Mammary epithelial cell (primary cell): ENCODE measurements around the gene MC5R.

ENCODE experiments used
- CTCF ChIP-seq, 2 donors: IDR thresholded peaks in 1 of 2; conservative IDR thresholded peaks in 1 of 2; 2 replicates each; pipeline ENCODE4 v1.5.1; 2011 to 2012; ENCODE audit warnings: inconsistent platforms in 2 of 2, low read length in 2 of 2, mild to moderate bottlenecking in 2 of 2, control low read depth in 1 of 2, low read depth in 1 of 2; ENCODE audit not compliant: insufficient read depth in 1 of 2; ENCODE audit errors: extremely low read depth in 1 of 2
- EZH2 ChIP-seq: IDR thresholded peaks from 2 replicates; pipeline ENCODE4 v1.6.1; 2012; ENCODE audit warnings: low read length, inconsistent platforms, borderline replicate concordance

DNA sequence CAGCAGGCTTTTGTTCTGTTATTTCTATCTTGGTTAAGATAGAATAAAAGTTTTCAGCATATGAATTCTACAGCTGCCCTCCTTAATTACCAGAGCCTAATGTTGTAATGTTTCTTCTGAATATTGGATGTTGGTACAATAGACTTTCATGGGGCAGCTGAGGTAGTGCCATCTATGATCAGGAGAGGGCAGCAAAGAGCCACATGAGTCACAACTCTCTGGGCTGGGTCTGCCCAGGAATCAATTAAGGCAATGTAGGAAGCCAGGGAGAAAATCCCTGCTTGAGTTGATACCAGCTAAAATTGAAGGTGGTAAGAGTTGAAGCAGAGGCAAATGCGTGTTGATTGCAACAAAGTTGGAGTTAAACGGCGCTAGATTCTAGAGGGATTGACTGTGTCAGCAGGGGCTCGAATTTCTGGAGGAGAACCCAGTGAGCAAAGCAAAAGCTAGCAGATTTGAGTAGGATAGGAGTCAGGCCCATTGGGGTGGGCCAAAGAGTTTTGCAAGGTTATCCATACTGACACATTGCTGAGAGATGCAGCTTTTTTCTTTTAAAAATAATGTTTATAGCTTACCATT is 10.6 kb upstream of the MC5R start:
- TF ChIP-seq CTCF (conservative IDR thresholded peaks at IDR 0.05 in 1 of 2, IDR thresholded peaks at IDR 0.05 in 1 of 2; ENCODE audit: extremely low read depth in 1 of 2, insufficient read depth in 1 of 2, low read depth in 1 of 2, low read length in 2 of 2) (peak; percentile 85 to 91), EZH2 (no peak)
